GM23248 (cell line): ENCODE data around the gene SEC22C. TPM values are rescaled to one million over a fixed set of nuclear protein-coding genes. Genes with fewer than 3 reads are reported as not detected.

Experiments used
- DNase-seq: peaks from one replicate; pipeline ENCODE4 v3.0.0-alpha.2; 2015
- H2AFZ ChIP-seq: fragments of 200-600 bp; sonication (generic); 2 replicates; pipeline ENCODE4 v1.6.1; 2016; ENCODE audit warnings: antibody characterized with exemption
- H3F3A ChIP-seq: fragments of 200-600 bp; sonication (generic); 2 replicates; pipeline ENCODE4 v1.6.1; 2016; ENCODE audit warnings: mild to moderate bottlenecking, antibody characterized with exemption, mixed run types; ENCODE audit not compliant: insufficient read depth
- H3K27ac ChIP-seq: fragments of 200-600 bp; sonication (generic); 2 replicates; pipeline ENCODE4 v1.5.1; 2016; ENCODE audit warnings: mild to moderate bottlenecking
- H3K27me3 ChIP-seq: fragments of 200-600 bp; sonication (generic); replicated peaks from 2 replicates; pipeline ENCODE4 v1.6.1; 2016; ENCODE audit warnings: mild to moderate bottlenecking; ENCODE audit not compliant: insufficient read depth
- H3K36me3 ChIP-seq: fragments of 200-600 bp; sonication (generic); 2 replicates; pipeline ENCODE4 v1.6.1; 2016; ENCODE audit warnings: low read depth, mild to moderate bottlenecking
- H3K4me1 ChIP-seq: fragments of 200-600 bp; sonication (generic); 2 replicates; pipeline ENCODE4 v1.6.1; 2016; ENCODE audit warnings: mild to moderate bottlenecking; ENCODE audit not compliant: insufficient read depth
- H3K4me2 ChIP-seq: fragments of 200-600 bp; sonication (generic); one replicate; pipeline ENCODE4 v1.6.1; 2016; ENCODE audit warnings: mild to moderate bottlenecking; ENCODE audit not compliant: unreplicated experiment
- H3K4me3 ChIP-seq: fragments of 200-600 bp; sonication (generic); 2 replicates; pipeline ENCODE4 v1.5.1; 2016; ENCODE audit warnings: mild to moderate bottlenecking
- H3K79me2 ChIP-seq: fragments of 200-600 bp; sonication (generic); 2 replicates; pipeline ENCODE4 v1.6.1; 2016; ENCODE audit warnings: mild to moderate bottlenecking; ENCODE audit not compliant: insufficient read depth
- H3K9ac ChIP-seq: fragments of 200-600 bp; sonication (generic); 2 replicates; pipeline ENCODE4 v1.6.1; 2016; ENCODE audit warnings: mild to moderate bottlenecking
- H3K9me2 ChIP-seq: fragments of 200-600 bp; sonication (generic); 2 replicates; pipeline ENCODE4 v1.6.1; 2016; ENCODE audit warnings: mixed run types, mild to moderate bottlenecking, moderate library complexity; ENCODE audit not compliant: insufficient read depth
- H3K9me3 ChIP-seq: fragments of 200-600 bp; sonication (generic); one replicate; pipeline ENCODE4 v1.6.1; 2017; ENCODE audit warnings: low read depth
- H4K20me1 ChIP-seq: fragments of 200-600 bp; sonication (generic); 2 replicates; pipeline ENCODE4 v1.6.0; 2016; ENCODE audit not compliant: insufficient read depth
- EZH2 ChIP-seq: fragments of 200-600 bp; sonication (generic); IDR thresholded peaks from 2 replicates; pipeline ENCODE4 v1.6.1; 2018; ENCODE audit warnings: antibody characterized with exemption, mild to moderate bottlenecking; ENCODE audit not compliant: insufficient read depth, poor library complexity, severe bottlenecking
- EZH2phosphoT487 ChIP-seq: fragments of 200-600 bp; sonication (generic); IDR thresholded peaks from 2 replicates; pipeline ENCODE4 v1.6.1; 2018; ENCODE audit warnings: antibody characterized with exemption, moderate library complexity, mild to moderate bottlenecking, low read depth; ENCODE audit not compliant: insufficient read depth
- WGBS, 2 experiments: methylation state at CpG; one replicate each; pipeline ENCODE4 v1.1.6; 2015 to 2017; ENCODE audit warnings: low lambda C conversion rate in 2 of 2, low coverage in 1 of 2; ENCODE audit errors: missing lambda C conversion rate in 2 of 2; 5-methylcytosine and 5-hydroxymethylcytosine counted together
- in situ Hi-C: fragments of 300-500 bp; cut with MboI; formaldehyde crosslinking; loops from 2 replicates; pipeline ENCODE4 v1.15.0; 2020
- polyA plus RNA-seq: library from polyadenylated mRNA; unstranded; fragments of >200 nt; fragmentation: Nextera tagmentation; extraction: Ambion mirVana; gene quantifications from 2 replicates; pipeline ENCODE4 v1.2.1, GENCODE V29; 2016
- total RNA-seq: library from RNA; depleted of rRNA; stranded (reverse); fragments of >200 nt; shearing (Covaris generic); gene quantifications from 2 replicates; pipeline ENCODE4 v1.2.3, GENCODE V29; 2014

SEC22C gene
- total and polyA plus RNA-seq, 2 experiments from 2014 or later = 55.9 to 67.3 TPM

- Histone ChIP-seq H3K27ac (no peak overlapping the region), H3K4me2 (no peak overlapping the region), H3K4me3 (no peak overlapping the region), H3K27me3 (no peaks in the 10 kb centered on the region), H3F3A (no peaks in the 10 kb centered on the region), H3K79me2 (no peaks in the 10 kb centered on the region), H3K9me3 (no peaks in the 10 kb centered on the region), H3K4me1 (no peaks in the 10 kb centered on the region), H3K9me2 (no peaks in the 10 kb centered on the region), H2AFZ (no peak overlapping the region), H4K20me1 (no peaks in the 10 kb centered on the region), H3K9ac (no peak overlapping the region), H3K36me3 (no peaks in the 10 kb centered on the region)
- TF ChIP-seq EZH2phosphoT487 (no peak), EZH2 (no peak)
- 71 to 78% methylated on average over 4 of the region's 4 CpGs for WGBS, 2 experiments
- in situ Hi-C loops = no loop called here
- no peak for DNase-seq
These were observed 49.5 kb downstream of the SEC22C start for GRCh38 chr3:42532229-42532628.

GRCh38 chr3:42531470-42531869, 50.3 kb downstream of the SEC22C start:
- Histone ChIP-seq H3K4me2 (no peak overlapping the region), H3K9me3 (no peaks in the 10 kb centered on the region), H3K4me1 (no peaks in the 10 kb centered on the region), H3F3A (no peaks in the 10 kb centered on the region), H4K20me1 (no peaks in the 10 kb centered on the region), H3K27ac (no peak overlapping the region), H3K9me2 (no peaks in the 10 kb centered on the region), H3K27me3 (no peaks in the 10 kb centered on the region), H3K36me3 (no peaks in the 10 kb centered on the region), H3K9ac (no peak overlapping the region), H2AFZ (no peak overlapping the region), H3K4me3 (no peak overlapping the region), H3K79me2 (no peaks in the 10 kb centered on the region)
- WGBS, 2 experiments = 56 to 57% methylated on average over 6 of the region's 6 CpGs
- TF ChIP-seq EZH2phosphoT487 (no peak), EZH2 (no peak)
- in situ Hi-C loops = no loop called here
- DNase-seq = no peak

DNA sequence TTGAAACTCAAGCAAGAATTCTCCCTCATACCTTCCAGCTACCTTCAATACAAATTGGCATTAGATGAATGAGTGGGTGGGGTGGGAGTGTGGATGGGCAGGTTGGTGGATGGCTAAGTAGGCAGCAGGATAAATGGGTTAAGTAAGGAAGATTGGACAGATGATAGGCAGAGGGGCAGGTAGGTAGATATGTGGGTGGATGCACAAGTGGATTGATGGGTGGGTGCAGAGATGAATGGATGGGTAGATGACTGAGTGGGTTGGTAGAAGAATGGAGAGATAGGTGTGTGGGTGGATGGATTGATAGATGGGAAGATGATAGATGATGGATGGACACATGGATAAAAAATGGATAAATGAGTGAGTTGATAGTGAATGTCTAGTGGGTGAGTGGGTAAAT, 51.7 kb downstream of the SEC22C start:
- no peak for DNase-seq
- H3K27me3 ChIP-seq = no peaks in the 10 kb centered on the region
- no peak overlapping the region for H3K9ac ChIP-seq
- no peak for TF ChIP-seq EZH2
- no peak for TF ChIP-seq EZH2phosphoT487
- no peaks in the 10 kb centered on the region for H3K36me3 ChIP-seq
- no peaks in the 10 kb centered on the region for H4K20me1 ChIP-seq
- no peak overlapping the region for H3K4me2 ChIP-seq
- no peak overlapping the region for H3K4me3 ChIP-seq
- H2AFZ ChIP-seq = no peak overlapping the region
- no peaks in the 10 kb centered on the region for H3K79me2 ChIP-seq
- in situ Hi-C loops = no loop called here
- H3K9me3 ChIP-seq = no peaks in the 10 kb centered on the region
- H3F3A ChIP-seq = no peaks in the 10 kb centered on the region
- H3K27ac ChIP-seq = no peak overlapping the region
- H3K9me2 ChIP-seq = no peaks in the 10 kb centered on the region
- H3K4me1 ChIP-seq = no peaks in the 10 kb centered on the region

DNA sequence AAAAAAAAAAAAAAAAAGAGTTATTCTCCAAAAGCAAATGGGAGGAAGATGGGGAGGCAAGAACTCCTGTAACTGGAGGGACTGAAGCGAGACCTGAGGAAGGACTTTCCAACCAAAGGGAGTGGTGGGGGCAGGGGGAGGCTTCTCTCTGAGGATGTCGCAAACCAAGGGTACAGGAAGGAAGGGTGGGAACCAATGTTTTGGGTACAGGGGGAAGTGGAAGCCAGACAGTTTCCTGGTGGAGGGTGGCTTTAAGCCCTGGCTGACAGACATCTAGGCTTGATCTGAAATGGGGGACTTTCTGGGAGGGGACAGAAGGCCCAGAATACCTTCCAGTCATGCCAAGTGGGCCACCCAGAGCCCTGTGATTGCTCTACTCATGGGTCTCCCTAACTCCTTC, 52.3 kb downstream of the SEC22C start:
- H3K9ac ChIP-seq = no peak overlapping the region
- H3K4me2 ChIP-seq = no peak overlapping the region
- in situ Hi-C loops = no loop called here
- DNase-seq = no peak
- no peaks in the 10 kb centered on the region for H3K9me2 ChIP-seq
- H4K20me1 ChIP-seq = no peaks in the 10 kb centered on the region
- no peaks in the 10 kb centered on the region for H3K36me3 ChIP-seq
- no peaks in the 10 kb centered on the region for H3K4me1 ChIP-seq
- TF ChIP-seq EZH2phosphoT487 (no peak), EZH2 (no peak)
- no peak overlapping the region for H2AFZ ChIP-seq
- WGBS, 2 experiments = 67 to 70% methylated on average over 2 of the region's 2 CpGs
- no peaks in the 10 kb centered on the region for H3K79me2 ChIP-seq
- no peak overlapping the region for H3K27ac ChIP-seq
- no peaks in the 10 kb centered on the region for H3K9me3 ChIP-seq
- H3K27me3 ChIP-seq = no peaks in the 10 kb centered on the region
- H3F3A ChIP-seq = no peaks in the 10 kb centered on the region
- no peak overlapping the region for H3K4me3 ChIP-seq

DNA sequence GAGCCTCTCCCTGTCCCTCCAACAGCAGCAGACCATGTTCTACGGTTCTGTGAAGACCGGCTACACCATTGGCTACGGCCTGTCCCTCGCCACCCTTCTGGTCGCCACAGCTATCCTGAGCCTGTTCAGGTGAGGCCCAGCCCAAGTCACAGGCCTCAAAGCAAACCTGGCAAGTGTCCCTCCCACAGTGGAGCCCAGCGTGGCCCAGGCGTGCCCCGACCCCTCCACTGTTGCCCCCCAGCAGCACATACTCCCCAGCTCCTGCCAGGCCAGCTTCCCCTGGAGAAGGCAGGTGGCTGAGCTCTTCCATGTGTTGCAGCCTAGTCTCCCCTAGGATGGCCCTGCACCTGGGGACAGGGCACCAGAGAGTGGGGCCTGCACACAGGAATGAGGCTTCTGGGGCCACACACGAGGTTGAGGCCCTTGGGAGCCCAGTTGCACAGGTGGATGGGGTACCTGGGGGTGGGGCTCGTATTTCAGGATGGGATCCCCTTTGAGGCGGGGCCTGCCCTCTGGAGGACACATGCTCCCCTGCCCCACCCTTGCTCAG, 54.3 kb downstream of the SEC22C start:
- Histone ChIP-seq H4K20me1 (no peaks in the 10 kb centered on the region), H3K9me3 (no peaks in the 10 kb centered on the region), H3K27ac (no peak overlapping the region), H3K27me3 (no peaks in the 10 kb centered on the region), H3K4me2 (no peak overlapping the region), H3K36me3 (no peaks in the 10 kb centered on the region), H3K4me3 (no peak overlapping the region), H3K9me2 (no peaks in the 10 kb centered on the region), H3F3A (no peaks in the 10 kb centered on the region), H3K79me2 (no peaks in the 10 kb centered on the region), H2AFZ (no peak overlapping the region), H3K4me1 (no peaks in the 10 kb centered on the region), H3K9ac (no peak overlapping the region)
- WGBS, 2 experiments = 79 to 85% methylated on average over 10 to 11 of the region's 11 CpGs
- TF ChIP-seq EZH2phosphoT487 = no peak
- no peak for TF ChIP-seq EZH2
- DNase-seq = no peak
- in situ Hi-C loops = no loop called here
